ENCODE results near the gene EEF1AKMT4. TPM values are rescaled to one million over a fixed set of nuclear protein-coding genes. Genes with fewer than 3 reads are reported as not detected.

EEF1AKMT4 gene
- total and polyA plus RNA-seq, 4 donors = 0.41 to 3.0 (median 1.6) TPM

Small RNA genes within 50 kb of the gene (microRNA-seq; reads per million reads assigned to microRNA genes)
- gene MIR1224 = 0 to 3.0 reads per million in 2 donors

Other genes starting within 250 kb of the EEF1AKMT4 start
- gene ABCC5, start 231.8 kb upstream of the EEF1AKMT4 start, total RNA-seq = 10 to 100 TPM; 18.9 to 49.6 TPM
- gene ABCC5, start 231.8 kb upstream of the EEF1AKMT4 start, polyA plus RNA-seq = 10 to 100 TPM; 13.0 to 33.8 TPM
- not detected for gene HTR3D, start 217.9 kb upstream of the EEF1AKMT4 start, total RNA-seq
- not detected for gene HTR3D, start 217.9 kb upstream of the EEF1AKMT4 start, polyA plus RNA-seq
- gene HTR3C, start 196.6 kb upstream of the EEF1AKMT4 start, total RNA-seq = not detected
- not detected for gene HTR3C, start 196.6 kb upstream of the EEF1AKMT4 start, polyA plus RNA-seq
- not detected for gene HTR3E, start 152.6 kb upstream of the EEF1AKMT4 start, total RNA-seq
- gene HTR3E, start 152.6 kb upstream of the EEF1AKMT4 start, polyA plus RNA-seq = not detected
- 10 to 100 TPM; 32.2 to 32.9 TPM for gene EIF2B5, start 114.3 kb upstream of the EEF1AKMT4 start, total RNA-seq
- gene EIF2B5, start 114.3 kb upstream of the EEF1AKMT4 start, polyA plus RNA-seq = 10 to 100 TPM; 24.3 to 53.1 TPM
- gene DVL3, start 94.3 kb upstream of the EEF1AKMT4 start, total RNA-seq = 10 to 100 TPM; 66.7 to 77.1 TPM
- 10 to 100 TPM; 13.5 to 55.6 TPM for gene DVL3, start 94.3 kb upstream of the EEF1AKMT4 start, polyA plus RNA-seq
- 100 to 1,000 TPM; 249 to 250 TPM for gene AP2M1, start 74.8 kb upstream of the EEF1AKMT4 start, total RNA-seq
- 100 to 1,000 TPM; 234 to 237 TPM for gene AP2M1, start 74.8 kb upstream of the EEF1AKMT4 start, polyA plus RNA-seq
- gene ABCF3, start 63.5 kb upstream of the EEF1AKMT4 start, total RNA-seq = 10 to 100 TPM; 44.1 to 57.1 TPM
- 10 to 100 TPM; 30.1 to 75.6 TPM for gene ABCF3, start 63.5 kb upstream of the EEF1AKMT4 start, polyA plus RNA-seq
- not detected for gene VWA5B2, start 20.1 kb upstream of the EEF1AKMT4 start, total RNA-seq
- under 1 TPM in 1 of 2 donors, not detected in 1; 0.10 TPM for gene VWA5B2, start 20.1 kb upstream of the EEF1AKMT4 start, polyA plus RNA-seq
- 10 to 100 TPM; 19.4 to 23.9 TPM for gene ALG3, start 710 bp upstream of the EEF1AKMT4 start, total RNA-seq
- 10 to 100 TPM; 12.5 to 30.7 TPM for gene ALG3, start 710 bp upstream of the EEF1AKMT4 start, polyA plus RNA-seq
- gene CAMK2N2, start 11.9 kb downstream of the EEF1AKMT4 start, total RNA-seq = under 1 TPM; 0.26 to 0.36 TPM
- gene CAMK2N2, start 11.9 kb downstream of the EEF1AKMT4 start, polyA plus RNA-seq = not detected
- gene ECE2, start 26.4 kb downstream of the EEF1AKMT4 start, total RNA-seq = not detected
- not detected for gene ECE2, start 26.4 kb downstream of the EEF1AKMT4 start, polyA plus RNA-seq
- 100 to 1,000 TPM; 139 to 143 TPM for gene PSMD2, start 49.6 kb downstream of the EEF1AKMT4 start, total RNA-seq
- 100 to 1,000 TPM; 116 to 139 TPM for gene PSMD2, start 49.6 kb downstream of the EEF1AKMT4 start, polyA plus RNA-seq
- gene EIF4G1, start 64.9 kb downstream of the EEF1AKMT4 start, total RNA-seq = 100 to 1,000 TPM; 234 to 285 TPM
- gene EIF4G1, start 64.9 kb downstream of the EEF1AKMT4 start, polyA plus RNA-seq = 100 to 1,000 TPM in 1 of 2 donors, 10 to 100 TPM in 1; 72.8 to 140 TPM
- 10 to 100 TPM; 28.2 to 40.6 TPM for gene FAM131A, start 87.9 kb downstream of the EEF1AKMT4 start, total RNA-seq
- gene FAM131A, start 87.9 kb downstream of the EEF1AKMT4 start, polyA plus RNA-seq = 10 to 100 TPM; 10.6 to 27.1 TPM
- gene CLCN2, start 111.9 kb downstream of the EEF1AKMT4 start, total RNA-seq = 1 to 10 TPM; 4.1 to 6.5 TPM
- gene CLCN2, start 111.9 kb downstream of the EEF1AKMT4 start, polyA plus RNA-seq = 10 to 100 TPM in 1 of 2 donors, 1 to 10 TPM in 1; 4.3 to 14.5 TPM
- 10 to 100 TPM; 43.9 to 59.3 TPM for gene POLR2H, start 112.0 kb downstream of the EEF1AKMT4 start, total RNA-seq
- 100 to 1,000 TPM in 1 of 2 donors, 10 to 100 TPM in 1; 55.3 to 151 TPM for gene POLR2H, start 112.0 kb downstream of the EEF1AKMT4 start, polyA plus RNA-seq
- 1 to 10 TPM in 1 of 2 donors, under 1 TPM in 1; 0.65 to 1.2 TPM for gene THPO, start 128.5 kb downstream of the EEF1AKMT4 start, total RNA-seq
- under 1 TPM; 0.15 to 0.75 TPM for gene THPO, start 128.5 kb downstream of the EEF1AKMT4 start, polyA plus RNA-seq
- 10 to 100 TPM; 12.0 to 46.5 TPM for gene CHRD, start 130.4 kb downstream of the EEF1AKMT4 start, total RNA-seq
- 10 to 100 TPM in 1 of 2 donors, under 1 TPM in 1; 0.38 to 11.9 TPM for gene CHRD, start 130.4 kb downstream of the EEF1AKMT4 start, polyA plus RNA-seq

Measured in aorta (tissue), 4 donors.